Neural cell (in vitro differentiated cells): ENCODE measurements around the gene RARRES1. TPM values are rescaled to one million over a fixed set of nuclear protein-coding genes. Genes with fewer than 3 reads are reported as not detected.

Experiments used
- H2AFZ ChIP-seq: fragments of 200-600, 300-800 bp; sonication (generic), shearing (Covaris generic); 2 replicates; pipeline ENCODE4 v1.6.0; 2014; ENCODE audit warnings: low read depth, mild to moderate bottlenecking, antibody characterized with exemption, low read length, moderate library complexity
- H3F3A ChIP-seq: fragments of 200-600 bp; shearing (Covaris generic); 2 replicates; pipeline ENCODE4 v1.6.1; 2016; ENCODE audit warnings: mild to moderate bottlenecking, moderate library complexity, mixed read lengths, antibody characterized with exemption, low read length; ENCODE audit not compliant: insufficient read depth, poor library complexity, severe bottlenecking
- H3K27ac ChIP-seq: fragments of 200-600, 300-800 bp; sonication (generic), shearing (Covaris generic); 2 replicates; pipeline ENCODE4 v1.5.1; 2014; ENCODE audit warnings: mild to moderate bottlenecking, low read length, moderate library complexity
- H3K27me3 ChIP-seq: fragments of 300-800, 200-600 bp; sonication (generic), shearing (Covaris generic); 2 replicates; pipeline ENCODE4 v1.6.0; 2014; ENCODE audit warnings: mild to moderate bottlenecking, low read depth, low read length, moderate library complexity; ENCODE audit not compliant: insufficient read depth
- H3K36me3 ChIP-seq: fragments of 300-800, 200-600 bp; sonication (generic), shearing (Covaris generic); 2 replicates; pipeline ENCODE4 v1.5.1; 2014; ENCODE audit warnings: mild to moderate bottlenecking, antibody characterized with exemption, low read length, moderate library complexity; ENCODE audit not compliant: insufficient read depth
- H3K4me2 ChIP-seq: fragments of 300-800, 200-600 bp; sonication (generic), shearing (Covaris generic); 2 replicates; pipeline ENCODE4 v1.6.0; 2014; ENCODE audit warnings: mild to moderate bottlenecking, low read length
- H3K4me3 ChIP-seq: fragments of 300-800, 200-600 bp; sonication (generic), shearing (Covaris generic); 2 replicates; pipeline ENCODE4 v1.5.1; 2014; ENCODE audit warnings: mild to moderate bottlenecking, low read length, moderate library complexity
- H3K79me2 ChIP-seq: fragments of 200-600 bp; shearing (Covaris generic); replicated peaks from 2 replicates; pipeline ENCODE4 v1.6.0; 2014; ENCODE audit warnings: mild to moderate bottlenecking, low read length, moderate library complexity; ENCODE audit not compliant: insufficient read depth
- H3K9ac ChIP-seq: fragments of 300-800, 200-600 bp; sonication (generic), shearing (Covaris generic); 2 replicates; pipeline ENCODE4 v1.6.1; 2016; ENCODE audit warnings: mild to moderate bottlenecking, low read length, mixed read lengths
- H3K9me2 ChIP-seq: fragments of 200-600 bp; shearing (Covaris generic); 2 replicates; pipeline ENCODE4 v1.6.1; 2016; ENCODE audit warnings: mild to moderate bottlenecking, low read length, mixed read lengths; ENCODE audit not compliant: insufficient read depth
- H3K9me3 ChIP-seq: fragments of 200-600, 300-800 bp; sonication (generic), shearing (Covaris generic); 2 replicates; pipeline ENCODE4 v1.6.1; 2016; ENCODE audit warnings: mild to moderate bottlenecking, mixed run types, low read length, moderate library complexity, mixed read lengths
- H4K20me1 ChIP-seq: fragments of 200-600 bp; shearing (Covaris generic); 2 replicates; pipeline ENCODE4 v1.6.1; 2016; ENCODE audit warnings: mild to moderate bottlenecking, mixed run types; ENCODE audit not compliant: insufficient read depth
- CTCF ChIP-seq: fragments of 450-650 bp; IDR thresholded peaks from 2 replicates; pipeline ENCODE4 v1.5.1; 2014; ENCODE audit warnings: antibody characterized with exemption, mild to moderate bottlenecking, moderate library complexity; ENCODE audit not compliant: poor library complexity, severe bottlenecking
- EP300 ChIP-seq: fragments of 450-650 bp; conservative IDR thresholded peaks from 2 replicates; pipeline ENCODE4 v1.6.1; 2014; ENCODE audit warnings: antibody characterized with exemption, mild to moderate bottlenecking, moderate library complexity; ENCODE audit not compliant: poor library complexity, severe bottlenecking
- EZH2 ChIP-seq: fragments of 200-600, 300-800 bp; shearing (Covaris generic), sonication (generic); IDR thresholded peaks from 2 replicates; pipeline ENCODE4 v1.6.1; 2014; ENCODE audit warnings: antibody characterized with exemption, low read length, borderline replicate concordance, mild to moderate bottlenecking; ENCODE audit not compliant: insufficient read depth, poor library complexity, severe bottlenecking
- MXI1 ChIP-seq: fragments of 450-650 bp; conservative IDR thresholded peaks from 2 replicates; pipeline ENCODE4 v1.6.1; 2014; ENCODE audit warnings: antibody characterized with exemption, mild to moderate bottlenecking; ENCODE audit not compliant: poor library complexity, severe bottlenecking
- POLR2AphosphoS5 ChIP-seq: IDR thresholded peaks from 2 replicates; pipeline ENCODE4 v1.6.1; 2012
- RAD21 ChIP-seq: fragments of 450-650 bp; conservative IDR thresholded peaks from 2 replicates; pipeline ENCODE4 v1.6.1; 2014; ENCODE audit warnings: antibody characterized with exemption, mild to moderate bottlenecking, moderate library complexity
- REST ChIP-seq: IDR thresholded peaks from 2 replicates; pipeline ENCODE4 v1.6.1; 2012; ENCODE audit warnings: borderline replicate concordance
- SMC3 ChIP-seq: fragments of 450-650 bp; conservative IDR thresholded peaks from 2 replicates; pipeline ENCODE4 v1.6.1; 2014; ENCODE audit warnings: antibody characterized with exemption, mild to moderate bottlenecking, moderate library complexity; ENCODE audit not compliant: poor library complexity
- TAF1 ChIP-seq: IDR thresholded peaks from 2 replicates; pipeline ENCODE4 v1.6.1; 2012; ENCODE audit warnings: low read depth
- polyA plus RNA-seq: library from polyadenylated mRNA; depleted of rRNA; stranded (reverse); fragments of >200 nt; gene quantifications from 2 replicates; pipeline ENCODE4 v1.2.3, GENCODE V29; 2014

Gene RARRES1
- polyA plus RNA-seq, 1 donor from 2014 or later, result not detected

GRCh38 chr3:158773166-158773565 is 40.9 kb upstream of the RARRES1 start:
- Histone ChIP-seq H3K4me3 (no peak overlapping the region), H3K27ac (no peak overlapping the region), H3K9me3 (no peaks in the 10 kb centered on the region), H3K79me2 (no peaks in the 10 kb centered on the region), H3K27me3 (no peaks in the 10 kb centered on the region), H3K36me3 (no peaks in the 10 kb centered on the region), H3K4me2 (no peak overlapping the region), H2AFZ (no peak overlapping the region), H4K20me1 (no peaks in the 10 kb centered on the region), H3K9me2 (no peaks in the 10 kb centered on the region), H3K9ac (no peak overlapping the region), H3F3A (no peaks in the 10 kb centered on the region)
- TF ChIP-seq TAF1 (no peak), CTCF (no peak), EZH2 (no peak), RAD21 (no peak), EP300 (no peak), MXI1 (no peak), REST (no peak), SMC3 (no peak), POLR2AphosphoS5 (no peak)

- no peaks in the 10 kb centered on the region for H3K27me3 ChIP-seq
- no peak overlapping the region for H3K4me3 ChIP-seq
- H3K27ac ChIP-seq, result no peak overlapping the region
- no peaks in the 10 kb centered on the region for H3K36me3 ChIP-seq
- H3K9me3 ChIP-seq, result no peaks in the 10 kb centered on the region
- H3F3A ChIP-seq, result no peaks in the 10 kb centered on the region
- H3K9ac ChIP-seq, result no peak overlapping the region
- TF ChIP-seq RAD21 (no peak), TAF1 (no peak), REST (no peak)
- no peak overlapping the region for H2AFZ ChIP-seq
- H3K9me2 ChIP-seq, result no peaks in the 10 kb centered on the region
- H3K4me2 ChIP-seq, result no peak overlapping the region
- H3K79me2 ChIP-seq, result no peaks in the 10 kb centered on the region
- no peaks in the 10 kb centered on the region for H4K20me1 ChIP-seq
Measured at GRCh38 chr3:158771982-158772381, 39.7 kb upstream of the RARRES1 start.
